Liver (tissue), 9 donors: Measurements from ENCODE around the gene ZNF85. TPM values are rescaled to one million over a fixed set of nuclear protein-coding genes. Genes with fewer than 3 reads are reported as not detected.

ENCODE experiments used
- DNase-seq: peaks from one replicate; pipeline ENCODE4 v3.0.0-alpha.2; 2017; ENCODE audit warnings: low spot score
- H3K27ac ChIP-seq, 2 donors: one replicate each; pipeline ENCODE4 v1.7.0; 2013; ENCODE audit warnings: inconsistent platforms in 2 of 2, low read length in 2 of 2, control low read depth in 1 of 2, low read depth in 1 of 2, mild to moderate bottlenecking in 1 of 2
- H3K27me3 ChIP-seq, 4 donors: one replicate each; pipeline versions ENCODE4 v1.6.1 to v1.7.0; 2013; ENCODE audit warnings: low read length in 3 of 4, inconsistent platforms in 1 of 4, mild to moderate bottlenecking in 1 of 4, moderate library complexity in 1 of 4; ENCODE audit not compliant: control insufficient read depth in 4 of 4, insufficient read depth in 4 of 4
- H3K36me3 ChIP-seq, 4 donors: one replicate each; pipeline versions ENCODE4 v1.6.1 to v1.7.0; 2013; ENCODE audit warnings: low read length in 3 of 4, mild to moderate bottlenecking in 3 of 4, low read depth in 1 of 4, moderate library complexity in 1 of 4; ENCODE audit not compliant: control insufficient read depth in 4 of 4, insufficient read depth in 3 of 4
- H3K4me1 ChIP-seq, 4 donors: one replicate each; pipeline versions ENCODE4 v1.6.1 to v1.7.0; 2013; ENCODE audit warnings: low read length in 3 of 4, mild to moderate bottlenecking in 3 of 4, moderate library complexity in 1 of 4; ENCODE audit not compliant: control insufficient read depth in 4 of 4, insufficient read depth in 4 of 4
- H3K4me3 ChIP-seq, 3 donors: one replicate each; pipeline versions ENCODE4 v1.6.1 to v1.7.0; 2013; ENCODE audit warnings: low read length in 3 of 3, control low read depth in 1 of 3, low read depth in 1 of 3, mild to moderate bottlenecking in 1 of 3
- H3K9ac ChIP-seq, 2 donors: one replicate each; pipeline ENCODE4 v1.7.0; 2013; ENCODE audit warnings: low read length in 2 of 2, mild to moderate bottlenecking in 2 of 2, moderate library complexity in 2 of 2, control low read depth in 1 of 2, low read depth in 1 of 2
- H3K9me3 ChIP-seq, 4 donors: one replicate each; pipeline versions ENCODE4 v1.6.1 to v1.7.0; 2013; ENCODE audit warnings: low read length in 3 of 4; ENCODE audit not compliant: control insufficient read depth in 4 of 4
- ATF3 ChIP-seq: IDR thresholded peaks from 2 replicates; pipeline ENCODE4 v1.6.1; 2016; ENCODE audit warnings: antibody characterized with exemption
- CTCF ChIP-seq: fragments of 150-350 bp; IDR thresholded peaks from 2 replicates; pipeline ENCODE4 v1.5.1; 2017; ENCODE audit warnings: improper control_type of control experiment, low read depth, low read length; ENCODE audit not compliant: missing input control
- GABPA ChIP-seq, 2 donors: IDR thresholded peaks in 1 of 2; conservative IDR thresholded peaks in 1 of 2; 2 replicates each; pipeline ENCODE4 v1.6.1; 2016; ENCODE audit warnings: antibody characterized with exemption in 2 of 2, mild to moderate bottlenecking in 1 of 2, moderate library complexity in 1 of 2
- HNF4A ChIP-seq, 2 donors: conservative IDR thresholded peaks; 2 replicates each; pipeline ENCODE4 v1.6.1; 2016; ENCODE audit warnings: antibody characterized with exemption in 2 of 2, mild to moderate bottlenecking in 2 of 2
- HNF4G ChIP-seq: IDR thresholded peaks from 2 replicates; pipeline ENCODE4 v1.6.1; 2016; ENCODE audit warnings: antibody characterized with exemption
- MAX ChIP-seq: IDR thresholded peaks from 2 replicates; pipeline ENCODE4 v1.6.1; 2016; ENCODE audit warnings: antibody characterized with exemption
- NR2F2 ChIP-seq: IDR thresholded peaks from 2 replicates; pipeline ENCODE4 v1.6.1; 2016; ENCODE audit warnings: antibody characterized with exemption
- RAD21 ChIP-seq, 2 donors: IDR thresholded peaks; 2 replicates each; pipeline ENCODE4 v1.6.1; 2016; ENCODE audit warnings: antibody characterized with exemption in 2 of 2, mild to moderate bottlenecking in 2 of 2
- REST ChIP-seq: IDR thresholded peaks from 2 replicates; pipeline ENCODE4 v1.6.1; 2016; ENCODE audit warnings: antibody characterized with exemption, mild to moderate bottlenecking
- RXRA ChIP-seq, 2 donors: IDR thresholded peaks; 2 replicates each; pipeline ENCODE4 v1.6.1; 2017 to 2018; ENCODE audit warnings: antibody characterized with exemption in 2 of 2, mild to moderate bottlenecking in 1 of 2
- SP1 ChIP-seq: IDR thresholded peaks from 2 replicates; pipeline ENCODE4 v1.6.1; 2018; ENCODE audit warnings: antibody characterized with exemption, mild to moderate bottlenecking
- TAF1 ChIP-seq: conservative IDR thresholded peaks from 2 replicates; pipeline ENCODE4 v1.6.1; 2016; ENCODE audit warnings: antibody characterized with exemption, mild to moderate bottlenecking
- YY1 ChIP-seq: IDR thresholded peaks from 2 replicates; pipeline ENCODE4 v1.6.1; 2016; ENCODE audit warnings: antibody characterized with exemption, mild to moderate bottlenecking
- ZBTB33 ChIP-seq: IDR thresholded peaks from 2 replicates; pipeline ENCODE4 v1.6.1; 2016; ENCODE audit warnings: antibody characterized with exemption
- WGBS: extraction: QIAGEN DNeasy Blood & Tissue Kit; methylation state at CpG from one replicate; pipeline ENCODE4 v1.1.7; 2013; 5-methylcytosine and 5-hydroxymethylcytosine counted together
- polyA plus RNA-seq, 2 donors: library from polyadenylated mRNA; stranded (reverse) in 1 of 2; unstranded in 1 of 2; fragments of 200-250 nt in 1 of 2; fragments of >200 nt in 1 of 2; fragmentation: Nextera tagmentation in 1 of 2; extraction: Ambion mirVana in 1 of 2; gene quantifications; one replicate each; pipeline versions ENCODE4 v1.2.1 to v1.2.3, GENCODE V29; 2013 to 2015
- total RNA-seq, 2 donors: library from RNA; depleted of rRNA; stranded (reverse); fragments of >200 nt; gene quantifications; one replicate each; pipeline ENCODE4 v1.2.3, GENCODE V29; 2014
- donor health status: healthy.
- donor health status: healthy.
- donor health status: healthy.
- donor health status: healthy.
- donor health status: healthy.

ZNF85 gene
- 1 to 10 TPM in 1 of 2 donors, under 1 TPM in 1; 0.75 to 9.0 TPM for total RNA-seq
- polyA plus RNA-seq, result under 1 TPM; 0.27 to 0.31 TPM

GRCh38 chr19:20923077-20923871, at the start of gene ZNF85:
TSS of gene ZNF85 (plus strand) at chr19:20923251. CDS start at chr19:20923401, 150 bp downstream.
- DNase-seq, result peak; percentile 88
- H3K27me3 ChIP-seq, result no peaks in the 10 kb centered on the region
- peaks cover 0 to 2% (median 0%) of the 10 kb centered on the region in 4 donors for H3K9me3 ChIP-seq
- H3K9ac ChIP-seq, result peak within 1 kb of the TSS in 1 of 2 donors; percentile 34
- peak; percentile 50 for TF ChIP-seq SP1
- no peak for TF ChIP-seq REST
- TF ChIP-seq NR2F2, result no peak
- TF ChIP-seq GABPA (IDR thresholded peaks at IDR 0.05 in 1 of 2, conservative IDR thresholded peaks at IDR 0.05 in 1 of 2), result peak; percentile 36 to 56
- peak in 1 of 2 donors; percentile 6 for TF ChIP-seq RAD21 (IDR thresholded peaks at IDR 0.05)
- TF ChIP-seq RXRA (IDR thresholded peaks at IDR 0.05), result no peak
- TF ChIP-seq YY1, result peak; percentile 76
- TF ChIP-seq CTCF, result no peak
- no peak for TF ChIP-seq HNF4G
- TF ChIP-seq HNF4A (conservative IDR thresholded peaks at IDR 0.05), result no peak
- TF ChIP-seq TAF1, result no peak
- TF ChIP-seq MAX, result no peak
- no peak for TF ChIP-seq ZBTB33
- TF ChIP-seq ATF3, result no peak
- H3K4me3 ChIP-seq, result peak within 1 kb of the TSS in 2 of 3 donors; percentile 22 to 40
- no peaks in the 10 kb centered on the region for H3K36me3 ChIP-seq
- WGBS, result 1% methylated on average over 38 of the region's 38 CpGs
- H3K27ac ChIP-seq, result peak within 1 kb of the TSS in 1 of 2 donors; percentile 71
- no peaks in the 10 kb centered on the region for H3K4me1 ChIP-seq
